Activated T-cell treated with anti-CD3 and anti-CD28 coated beads, Interleukin-2, amount 50 U/mL, for 4 hours (primary cell): Measurements from ENCODE around the gene TRIM26. TPM values are rescaled to one million over a fixed set of nuclear protein-coding genes. Genes with fewer than 3 reads are reported as not detected.

Source experiments
- ATAC-seq, 2 donors: fragments of 200-7000 bp; cut with Tn5 transposase; one replicate each; pipeline ENCODE4 v1.10.0; 2021
- DNase-seq: peaks from one replicate; pipeline ENCODE4 v3.0.0-alpha.2; 2020
- H3K27me3 Mint-ChIP-seq: one replicate; pipeline ENCODE4 v1.8.0; 2021; ENCODE audit warnings: low read depth, mixed read lengths
- H3K36me3 Mint-ChIP-seq: one replicate; pipeline ENCODE4 v1.8.0; 2022; ENCODE audit warnings: mixed read lengths; ENCODE audit not compliant: insufficient read depth
- H3K4me1 Mint-ChIP-seq: one replicate; pipeline ENCODE4 v1.8.0; 2021; ENCODE audit warnings: low read depth, mixed read lengths
- H3K4me3 Mint-ChIP-seq: one replicate; pipeline ENCODE4 v1.8.0; 2021; ENCODE audit warnings: mild to moderate bottlenecking, moderate library complexity, mixed read lengths
- H3K9me3 Mint-ChIP-seq: one replicate; pipeline ENCODE4 v1.8.0; 2021; ENCODE audit warnings: mixed read lengths
- total RNA-seq, 3 donors: library from RNA; stranded (reverse); gene quantifications; one replicate each; pipeline ENCODE4 v1.2.1, GENCODE V29; 2021

TRIM26 gene
- total RNA-seq, 3 donors from 2014 or later: 57.1 to 72.5 (median 61.6) TPM

DNA sequence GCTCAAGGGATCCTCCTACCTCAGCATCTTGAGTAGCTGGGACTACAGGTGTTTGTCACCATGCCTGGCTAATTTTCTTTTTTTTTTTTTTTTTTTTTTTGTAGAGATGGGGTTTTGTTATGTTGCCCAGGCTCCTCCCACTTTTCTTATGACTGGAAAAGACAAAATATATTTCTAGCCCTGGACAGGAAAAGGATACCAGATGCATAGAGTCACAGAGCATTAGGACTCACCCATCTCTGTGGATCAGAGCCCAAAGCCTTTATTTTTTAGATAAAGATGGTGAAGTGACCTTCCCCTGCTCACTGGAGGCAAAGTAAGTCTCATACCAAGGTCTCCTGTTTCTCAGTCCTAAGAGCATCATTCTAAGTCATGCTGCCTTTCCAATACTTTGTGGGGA, 55.6 kb downstream of the TRIM26 start:
- Mint-ChIP-seq H3K4me1 (peaks cover 11% of the 10 kb centered on the region), H3K27me3 (peaks cover 36% of the 10 kb centered on the region), H3K9me3 (no peaks in the 10 kb centered on the region), H3K4me3 (no peak overlapping the region), H3K36me3 (no peaks in the 10 kb centered on the region)
- no peak for ATAC-seq
- no peak for DNase-seq

GRCh38 chr6:30156774-30157173, 56.4 kb downstream of the TRIM26 start:
- Mint-ChIP-seq H3K36me3 (no peaks in the 10 kb centered on the region), H3K27me3 (peaks cover 32% of the 10 kb centered on the region), H3K9me3 (no peaks in the 10 kb centered on the region), H3K4me3 (no peak overlapping the region), H3K4me1 (peaks cover 7% of the 10 kb centered on the region)
- DNase-seq: no peak
- no peak for ATAC-seq

DNA sequence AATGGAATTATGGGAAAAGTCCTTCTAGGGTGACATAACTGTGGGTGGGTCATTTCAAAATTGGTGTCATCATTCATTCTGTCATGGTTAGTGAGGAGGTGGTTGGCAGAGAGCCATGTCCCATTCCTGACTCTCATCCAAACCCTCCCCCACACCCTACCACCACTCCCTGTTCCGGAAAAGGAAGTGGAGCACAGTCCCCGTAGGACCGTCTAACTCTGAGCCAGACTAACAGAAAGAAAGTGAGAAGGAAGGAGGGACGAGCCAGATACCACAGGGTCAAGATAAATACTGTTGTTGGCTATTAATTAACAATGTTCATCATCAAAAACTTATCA, 57.0 kb downstream of the TRIM26 start:
- Mint-ChIP-seq H3K27me3 (peaks cover 32% of the 10 kb centered on the region), H3K9me3 (no peaks in the 10 kb centered on the region), H3K4me3 (no peak overlapping the region), H3K4me1 (peaks cover 8% of the 10 kb centered on the region), H3K36me3 (no peaks in the 10 kb centered on the region)
- DNase-seq (no peak), ATAC-seq (no peak)

- H3K36me3 Mint-ChIP-seq: no peaks in the 10 kb centered on the region
- H3K4me1 Mint-ChIP-seq: peaks cover 8% of the 10 kb centered on the region
- ATAC-seq: no peak
- no peak for DNase-seq
- H3K27me3 Mint-ChIP-seq: peaks cover 32% of the 10 kb centered on the region
- no peaks in the 10 kb centered on the region for H3K9me3 Mint-ChIP-seq
- H3K4me3 Mint-ChIP-seq: no peak overlapping the region
Observed at GRCh38 chr6:30155520-30156261, 57.5 kb downstream of the TRIM26 start.

DNA sequence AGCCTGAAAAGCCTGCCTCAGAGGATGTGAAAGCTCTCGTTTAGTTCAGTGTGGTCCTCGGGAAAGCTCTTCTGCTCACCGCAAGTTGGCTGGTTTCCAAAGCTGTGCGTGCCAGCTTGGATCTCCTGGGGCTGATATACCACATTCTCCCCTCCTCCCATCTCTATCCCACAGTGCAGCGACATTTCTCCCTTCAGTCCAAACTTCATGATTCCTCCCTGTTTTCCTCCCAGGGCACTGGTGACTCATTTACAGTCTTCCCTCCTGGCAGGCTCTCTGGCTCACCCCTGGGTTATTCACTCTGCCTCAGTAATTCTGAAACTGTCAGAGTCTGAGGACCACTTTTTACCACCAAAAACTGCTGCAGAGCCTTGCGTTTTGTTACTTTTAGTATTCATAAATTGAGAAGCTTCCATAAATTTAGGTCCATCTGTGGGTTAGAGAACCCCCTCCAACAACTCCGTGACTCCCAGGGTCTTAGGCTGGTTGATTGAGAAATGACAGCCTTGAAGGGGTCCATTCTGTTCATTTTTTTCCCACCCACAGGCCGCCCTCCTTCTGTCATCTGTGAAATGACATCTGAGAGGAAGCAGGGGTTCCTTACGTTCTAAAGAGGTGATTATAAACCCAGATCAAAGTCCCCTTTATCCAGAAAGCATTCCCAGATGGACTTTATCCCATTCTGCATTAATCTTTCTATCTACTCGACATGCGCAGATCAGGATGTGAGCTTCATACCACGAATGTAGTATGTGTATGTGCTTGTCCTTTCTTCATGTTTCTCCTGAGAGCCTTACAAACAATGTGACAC, 58.3 kb downstream of the TRIM26 start:
- Mint-ChIP-seq H3K4me1 (peaks cover 8% of the 10 kb centered on the region), H3K36me3 (no peaks in the 10 kb centered on the region), H3K9me3 (no peaks in the 10 kb centered on the region), H3K4me3 (no peak overlapping the region), H3K27me3 (peaks cover 31% of the 10 kb centered on the region)
- DNase-seq (no peak), ATAC-seq (no peak)

GRCh38 chr6:30154061-30154460, 59.1 kb downstream of the TRIM26 start:
- ATAC-seq: no peak

GRCh38 chr6:30152910-30153610, 60.1 kb downstream of the TRIM26 start:
- H3K9me3 Mint-ChIP-seq: no peaks in the 10 kb centered on the region
- H3K4me1 Mint-ChIP-seq: peaks cover 2% of the 10 kb centered on the region
- H3K27me3 Mint-ChIP-seq: peaks cover 21% of the 10 kb centered on the region
- no peaks in the 10 kb centered on the region for H3K36me3 Mint-ChIP-seq
- DNase-seq: no peak
- H3K4me3 Mint-ChIP-seq: no peak overlapping the region
- no peak for ATAC-seq

More at GRCh38 chr6:30154061-30154460, 59.1 kb downstream of the TRIM26 start:
- Mint-ChIP-seq H3K4me1 (peaks cover 8% of the 10 kb centered on the region), H3K4me3 (no peak overlapping the region), H3K9me3 (no peaks in the 10 kb centered on the region), H3K36me3 (no peaks in the 10 kb centered on the region), H3K27me3 (peaks cover 24% of the 10 kb centered on the region)
- no peak for DNase-seq

- peaks cover 23% of the 10 kb centered on the region for H3K27me3 Mint-ChIP-seq
- no peak for ATAC-seq
Observed at GRCh38 chr6:30152016-30152673, 61.1 kb downstream of the TRIM26 start.

DNA sequence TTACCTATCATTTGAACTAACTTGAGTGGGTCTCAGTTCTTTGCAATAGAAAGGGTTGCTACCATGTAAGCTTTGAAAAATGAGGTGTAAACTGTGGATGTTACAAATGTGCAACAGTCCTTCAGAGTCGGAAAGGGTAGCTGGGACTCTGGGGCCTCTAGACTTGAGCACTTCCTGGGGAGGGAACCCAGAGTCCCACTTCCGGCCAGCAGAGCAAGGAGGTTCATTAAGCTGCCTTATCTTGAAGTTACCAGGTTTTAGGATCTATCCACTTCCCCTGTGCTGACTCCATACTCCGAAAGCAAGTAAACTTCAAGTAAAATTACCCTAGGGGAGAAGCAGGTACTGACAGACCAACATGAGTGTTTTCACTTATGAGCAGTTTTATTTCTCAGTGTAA, 61.6 kb downstream of the TRIM26 start:
- no peaks in the 10 kb centered on the region for H3K36me3 Mint-ChIP-seq

More at GRCh38 chr6:30152016-30152673, 61.1 kb downstream of the TRIM26 start:
- Mint-ChIP-seq H3K36me3 (no peaks in the 10 kb centered on the region), H3K9me3 (no peaks in the 10 kb centered on the region), H3K4me1 (peaks cover 2% of the 10 kb centered on the region), H3K4me3 (no peak overlapping the region)
- no peak for DNase-seq

GRCh38 chr6:30150671-30151395, 62.4 kb downstream of the TRIM26 start:
- H3K9me3 Mint-ChIP-seq: no peaks in the 10 kb centered on the region
- H3K36me3 Mint-ChIP-seq: no peaks in the 10 kb centered on the region
- DNase-seq (no peak), ATAC-seq (no peak)
- peaks cover 27% of the 10 kb centered on the region for H3K27me3 Mint-ChIP-seq
- H3K4me1 Mint-ChIP-seq: peaks cover 2% of the 10 kb centered on the region
- H3K4me3 Mint-ChIP-seq: no peak overlapping the region

More for the DNA sequence above, 61.6 kb downstream of the TRIM26 start:
- Mint-ChIP-seq H3K9me3 (no peaks in the 10 kb centered on the region), H3K4me1 (peaks cover 2% of the 10 kb centered on the region), H3K27me3 (peaks cover 22% of the 10 kb centered on the region), H3K4me3 (no peak overlapping the region)
- ATAC-seq (no peak), DNase-seq (no peak)

DNA sequence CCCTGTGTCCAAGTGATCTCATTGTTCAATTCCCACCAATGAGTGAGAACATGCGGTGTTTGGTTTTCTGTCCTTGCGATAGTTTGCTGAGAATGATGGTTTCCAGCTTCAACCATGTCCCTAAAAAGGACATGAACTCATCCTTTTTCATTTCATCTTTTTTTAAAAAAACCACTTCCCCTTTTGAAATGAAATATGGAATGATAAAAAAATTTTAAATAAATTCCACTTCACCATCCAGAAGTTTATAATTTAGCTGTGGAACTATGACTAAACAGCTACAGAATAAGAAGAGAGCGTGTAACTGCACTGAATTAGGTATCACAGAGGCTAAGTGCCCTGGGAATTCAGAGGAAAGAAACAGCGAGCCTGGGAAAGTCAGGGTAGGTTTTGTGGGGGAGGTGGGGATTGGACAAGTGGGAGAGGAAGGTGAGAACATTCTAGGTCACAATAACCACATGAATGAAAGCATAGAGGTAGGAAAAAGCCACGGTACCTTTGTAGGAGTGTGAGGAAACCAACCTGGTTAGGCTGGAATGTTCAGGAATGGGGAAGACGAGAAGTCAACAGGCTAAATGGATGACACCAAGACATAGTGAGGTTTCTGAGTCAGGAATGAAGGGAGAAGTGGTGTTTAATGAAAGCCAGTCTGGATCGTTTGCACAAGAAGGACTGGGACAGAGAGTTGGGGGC, 63.2 kb downstream of the TRIM26 start:
- Mint-ChIP-seq H3K4me3 (no peak overlapping the region), H3K27me3 (peaks cover 32% of the 10 kb centered on the region), H3K4me1 (peaks cover 2% of the 10 kb centered on the region), H3K9me3 (no peaks in the 10 kb centered on the region), H3K36me3 (no peaks in the 10 kb centered on the region)
- ATAC-seq: no peak
- DNase-seq: no peak

- Mint-ChIP-seq H3K36me3 (no peaks in the 10 kb centered on the region), H3K4me1 (peaks cover 2% of the 10 kb centered on the region), H3K9me3 (no peaks in the 10 kb centered on the region), H3K4me3 (no peak overlapping the region), H3K27me3 (peaks cover 35% of the 10 kb centered on the region)
- no peak for DNase-seq
- no peak for ATAC-seq
Observed at GRCh38 chr6:30149234-30149633, 64.0 kb downstream of the TRIM26 start.

DNA sequence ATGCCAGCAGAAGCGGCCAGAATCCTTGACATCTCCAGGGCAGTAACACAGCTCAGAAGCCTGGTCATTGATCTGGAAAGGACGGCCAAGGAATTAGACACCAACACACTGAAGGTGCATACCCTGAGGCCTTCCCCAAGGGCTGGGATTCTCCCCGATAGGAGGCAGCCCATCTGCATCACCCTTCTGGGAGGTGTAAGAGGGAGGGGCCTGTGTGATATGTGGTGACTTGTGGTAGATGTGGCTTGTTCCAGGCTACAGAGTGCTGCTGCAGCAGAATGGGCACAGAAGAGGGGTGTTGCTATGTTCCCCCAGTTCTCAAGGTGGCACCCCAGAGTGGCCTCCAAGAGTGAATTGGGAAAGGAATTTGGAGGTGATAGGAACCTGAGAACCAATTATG, 66.1 kb downstream of the TRIM26 start:
- Mint-ChIP-seq H3K9me3 (no peaks in the 10 kb centered on the region), H3K4me1 (peaks cover 2% of the 10 kb centered on the region), H3K36me3 (no peaks in the 10 kb centered on the region), H3K27me3 (peaks cover 38% of the 10 kb centered on the region), H3K4me3 (no peak overlapping the region)
- ATAC-seq: no peak
- DNase-seq: no peak
